CD4-positive, alpha-beta T cell treated with Interleukin-10 for 1 hour (primary cell): ENCODE measurements around the gene HSD17B13.
"Not testable (repeated sequence)": the region's sequence is repeated elsewhere in the genome, so short reads cannot be mapped to it uniquely, and the experiment has no call there.

ENCODE experiments used
- DNase-seq: peaks from one replicate; pipeline ENCODE4 v3.0.0-alpha.2; 2020

Gene HSD17B13, protein sequence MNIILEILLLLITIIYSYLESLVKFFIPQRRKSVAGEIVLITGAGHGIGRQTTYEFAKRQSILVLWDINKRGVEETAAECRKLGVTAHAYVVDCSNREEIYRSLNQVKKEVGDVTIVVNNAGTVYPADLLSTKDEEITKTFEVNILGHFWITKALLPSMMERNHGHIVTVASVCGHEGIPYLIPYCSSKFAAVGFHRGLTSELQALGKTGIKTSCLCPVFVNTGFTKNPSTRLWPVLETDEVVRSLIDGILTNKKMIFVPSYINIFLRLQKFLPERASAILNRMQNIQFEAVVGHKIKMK

DNA sequence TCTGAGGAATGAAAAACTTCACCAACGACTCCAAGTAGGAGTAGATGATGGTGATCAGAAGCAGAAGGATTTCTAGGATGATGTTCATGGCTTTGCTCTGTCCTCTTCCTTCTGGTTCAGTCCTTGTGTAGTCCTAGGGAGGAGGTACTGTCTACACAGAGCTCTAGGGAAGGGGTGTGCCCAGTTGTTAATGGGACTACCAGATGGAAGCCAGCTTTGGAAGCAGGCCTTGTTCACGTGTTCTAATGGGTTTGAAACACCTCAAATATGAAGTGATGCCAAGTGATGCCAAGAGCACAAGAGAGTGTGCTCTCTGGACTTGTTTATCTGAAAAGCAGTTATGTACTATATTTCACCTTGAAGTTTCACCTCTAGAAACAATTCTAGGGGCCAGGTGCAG lies at the start of gene HSD17B13:
HSD17B13 (minus strand) TSS at position 129 of the 400 bp plus-strand sequence; CDS start at position 88, 41 bp downstream.
- DNase-seq, result no peak

DNA sequence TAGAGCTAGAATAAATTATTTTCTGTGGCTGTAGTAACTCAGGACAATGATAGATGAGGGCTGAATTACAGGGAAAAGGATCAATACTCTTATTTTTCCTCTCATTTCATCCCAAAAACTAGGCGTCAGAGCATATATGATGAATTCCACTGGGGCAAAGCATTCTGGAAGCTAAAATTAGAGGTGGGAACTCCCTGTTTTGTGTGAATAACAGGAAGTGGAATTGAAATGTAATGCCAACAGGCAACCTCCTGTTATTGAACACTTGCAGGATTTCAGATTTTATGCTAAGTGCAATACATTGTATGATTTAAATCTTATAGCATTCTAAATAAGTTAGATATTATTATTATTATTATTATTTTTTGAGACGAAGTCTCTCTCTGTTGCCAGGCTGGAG lies 47.4 kb upstream of the HSD17B13 start:
- DNase-seq, result no peak

DNA sequence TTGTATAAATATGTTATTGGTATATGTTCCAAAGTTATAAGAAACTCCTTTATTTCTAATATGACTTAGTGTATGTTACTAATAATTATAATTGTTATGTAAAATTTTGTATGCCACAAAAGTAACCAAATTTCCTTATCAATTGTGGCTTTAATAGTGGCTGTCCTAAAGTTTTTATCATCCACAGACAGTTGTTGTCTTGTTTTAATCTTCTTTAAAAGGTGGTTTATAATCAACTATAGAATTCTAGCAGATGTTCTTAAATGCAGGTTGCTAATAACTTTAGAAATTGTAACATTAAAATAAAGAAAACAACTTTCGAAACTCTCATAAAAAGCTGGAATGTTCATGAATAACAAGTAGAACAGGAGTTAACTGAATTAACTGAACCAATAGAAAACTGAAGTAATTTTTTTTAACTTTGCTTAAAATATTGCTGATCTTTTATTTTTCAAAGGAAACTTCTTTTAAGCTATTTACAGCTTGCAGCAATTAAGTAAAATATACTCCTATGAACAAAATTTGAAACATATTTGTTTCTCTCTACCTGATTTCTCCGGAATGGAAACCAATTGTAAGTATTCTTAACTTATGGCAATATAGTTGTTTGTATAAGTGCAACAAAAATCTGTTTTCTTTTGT lies 44.0 kb upstream of the HSD17B13 start:
- DNase-seq, result no peak

DNA sequence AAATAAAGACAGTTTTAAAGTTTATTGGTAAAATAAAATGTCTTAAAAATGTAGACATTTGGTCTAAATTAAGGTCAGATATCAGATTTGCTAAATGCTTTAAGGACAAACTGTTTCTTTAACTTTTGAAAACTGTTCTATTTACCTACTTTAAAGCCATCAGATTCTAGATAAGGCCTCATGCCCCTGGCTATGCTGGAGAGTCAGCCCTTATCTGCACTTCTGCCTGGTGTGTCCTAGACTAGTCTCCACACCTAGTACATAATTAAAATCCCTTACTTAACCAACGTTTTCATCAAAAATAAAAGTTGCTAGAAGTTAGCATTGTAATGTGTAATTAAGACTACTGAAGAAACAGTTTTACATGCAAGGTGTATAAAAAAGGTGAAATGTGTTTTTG lies 42.7 kb upstream of the HSD17B13 start:
- DNase-seq, result no peak

DNA sequence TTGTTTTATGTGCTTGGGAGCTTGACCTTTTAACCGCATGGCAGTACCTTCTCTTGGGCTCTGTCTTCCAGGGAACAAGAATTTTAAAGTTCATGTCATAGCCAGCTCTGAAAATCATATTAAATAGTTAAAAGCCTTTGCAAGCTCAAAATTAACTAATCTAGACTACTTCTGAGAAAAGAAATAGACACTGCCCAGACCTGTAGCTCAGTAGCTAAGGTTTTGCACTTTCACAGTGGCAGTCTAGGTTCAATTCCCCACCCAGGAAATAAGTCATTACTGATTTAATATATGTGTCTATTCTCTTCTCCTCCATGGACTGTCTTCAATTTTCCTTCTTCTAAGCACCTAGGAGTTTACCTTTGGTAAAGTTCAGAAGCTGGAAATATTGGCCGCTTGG lies 40.9 kb upstream of the HSD17B13 start:
- DNase-seq, result no peak

DNA sequence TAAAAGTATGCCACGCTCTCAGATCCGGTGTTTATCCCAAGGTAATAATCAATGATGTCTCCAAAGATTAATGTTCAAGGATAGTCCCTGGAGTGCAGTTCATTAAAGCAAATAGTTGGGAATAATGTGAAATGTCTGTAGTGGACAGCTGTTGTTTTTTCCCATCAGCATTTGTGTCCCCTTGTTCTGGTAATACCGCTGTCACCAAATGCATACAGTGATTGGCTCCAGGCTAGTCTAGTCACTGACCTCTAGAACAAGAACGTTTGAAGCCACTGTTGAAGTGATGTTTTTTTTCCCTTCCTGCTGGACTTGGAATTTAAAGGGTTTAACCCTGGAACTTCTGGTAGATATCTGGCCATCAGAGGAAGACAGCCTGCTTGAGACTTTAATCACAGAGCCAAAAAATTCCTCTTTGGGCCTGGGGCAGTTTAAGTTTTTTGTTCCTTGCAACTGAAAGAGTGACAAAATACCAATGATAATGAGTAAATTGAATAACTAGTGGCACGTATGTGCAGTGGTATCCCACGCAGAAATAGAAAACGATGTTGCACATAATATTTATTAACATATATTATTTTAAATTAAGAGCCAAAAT lies 37.8 kb upstream of the HSD17B13 start:
- no peak for DNase-seq

DNA sequence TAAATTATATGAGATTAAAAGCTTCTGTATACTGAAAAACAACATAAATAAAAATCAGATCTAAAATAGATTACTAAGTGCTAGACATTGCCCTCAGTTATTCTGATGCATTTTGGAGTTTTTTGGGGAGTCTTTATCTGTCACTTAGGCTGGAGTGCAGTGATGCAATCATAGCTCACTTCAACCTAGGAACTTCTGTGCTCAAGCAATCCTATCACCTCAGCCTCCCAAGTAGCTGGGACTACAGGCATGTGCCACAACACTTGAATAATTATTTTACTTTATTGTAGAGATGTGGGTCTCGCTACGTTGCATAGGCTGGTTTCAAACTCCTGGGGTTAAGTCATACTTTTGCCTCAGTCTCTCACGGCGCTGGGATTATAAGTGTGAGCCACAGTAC lies 36.6 kb upstream of the HSD17B13 start:
- DNase-seq, result no peak

DNA sequence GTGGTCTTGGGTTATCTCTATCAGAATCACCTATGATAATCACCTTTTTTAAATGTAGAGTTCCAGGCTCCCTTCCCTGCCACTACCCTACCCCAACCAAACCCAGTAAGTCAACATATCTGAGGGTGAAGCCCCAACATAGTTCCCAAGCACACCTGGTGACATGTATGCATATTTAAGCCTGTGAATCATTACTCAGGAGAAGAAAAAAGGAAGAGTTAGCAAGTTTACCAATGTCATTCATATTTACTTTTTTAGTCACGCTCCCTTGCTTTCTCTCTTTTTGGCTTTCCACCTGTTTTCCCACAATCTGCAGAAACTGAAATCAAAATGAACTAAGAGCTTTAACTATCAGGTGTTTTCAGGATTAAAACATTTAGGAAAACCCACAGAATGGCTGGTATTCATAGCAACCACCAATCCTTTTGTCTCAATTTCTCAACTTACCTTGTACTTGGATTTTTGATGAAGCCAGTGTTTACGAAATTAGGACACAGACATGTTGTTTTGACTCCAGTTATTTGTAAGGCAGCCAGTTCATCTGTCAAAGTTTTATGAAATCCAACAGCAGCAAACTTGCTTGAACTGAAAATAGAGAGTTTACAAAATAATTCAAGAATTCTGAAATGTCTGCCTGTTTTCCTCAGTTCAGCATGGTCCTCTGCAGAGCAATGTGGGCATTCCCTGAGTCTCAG lies 34.3 kb upstream of the HSD17B13 start:
- no peak for DNase-seq

DNA sequence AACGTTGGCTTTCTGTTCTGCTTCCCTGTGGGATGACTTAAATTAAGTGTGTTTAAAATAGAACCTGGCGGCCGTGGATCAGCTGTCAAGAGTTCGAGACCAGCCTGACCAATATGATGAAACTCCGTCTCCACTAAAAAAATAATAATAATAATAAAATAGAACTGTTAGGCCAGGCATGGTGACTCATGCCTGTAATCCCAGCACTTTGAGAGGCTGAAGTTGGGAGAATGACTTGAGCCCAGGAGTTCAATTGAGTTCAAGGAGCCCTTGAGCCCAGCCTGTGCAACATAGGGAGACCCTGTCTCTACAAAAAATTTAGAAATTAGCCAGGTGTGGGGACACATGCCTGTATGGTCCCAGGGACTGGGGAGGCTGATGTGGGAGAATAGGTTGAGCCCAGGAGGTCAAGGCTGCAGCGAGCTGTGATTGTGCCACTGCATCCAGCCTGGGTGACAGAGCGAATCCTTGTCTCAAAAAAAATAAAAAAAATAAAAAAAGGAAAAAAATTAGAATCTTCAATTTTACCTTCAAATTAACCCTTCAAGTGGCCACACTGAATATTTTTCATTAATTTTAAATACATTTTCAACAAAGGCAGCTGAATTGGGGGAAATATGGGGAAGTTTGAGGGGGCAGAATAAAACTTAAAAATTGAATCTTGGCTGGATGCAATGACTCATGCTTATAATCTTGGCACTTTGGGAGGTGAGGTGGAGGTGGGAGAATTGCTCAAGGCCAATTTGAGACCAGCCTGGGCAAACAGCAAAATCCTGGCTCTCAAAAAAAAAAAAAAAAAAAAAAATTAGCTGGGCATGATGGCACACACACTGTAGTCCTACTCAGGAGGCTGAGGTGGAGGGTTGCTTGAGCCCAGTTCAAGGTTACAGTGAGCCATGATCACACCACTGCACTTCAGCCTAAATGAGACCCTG lies 31.8 kb upstream of the HSD17B13 start:
- DNase-seq, result no peak

DNA sequence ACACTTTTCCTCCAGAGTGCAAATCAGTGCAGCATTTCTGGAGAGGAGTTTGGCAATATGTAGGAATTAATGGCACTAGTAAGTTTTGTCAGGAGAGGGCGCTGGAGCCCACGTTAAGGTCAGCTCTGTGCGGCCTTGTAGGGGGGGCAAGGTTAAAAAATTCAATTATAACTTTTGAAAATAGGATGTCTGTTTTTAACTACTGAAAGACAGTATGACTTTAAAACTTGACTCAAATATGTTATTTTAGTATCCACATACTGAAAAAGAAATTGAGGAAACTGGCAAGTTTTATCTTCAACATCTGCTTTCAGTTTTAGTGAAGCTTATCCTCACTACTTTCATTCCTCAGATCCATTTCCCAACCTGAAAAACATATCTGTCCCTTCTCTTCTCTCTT lies 30.9 kb upstream of the HSD17B13 start:
- peak; percentile 26 for DNase-seq

DNA sequence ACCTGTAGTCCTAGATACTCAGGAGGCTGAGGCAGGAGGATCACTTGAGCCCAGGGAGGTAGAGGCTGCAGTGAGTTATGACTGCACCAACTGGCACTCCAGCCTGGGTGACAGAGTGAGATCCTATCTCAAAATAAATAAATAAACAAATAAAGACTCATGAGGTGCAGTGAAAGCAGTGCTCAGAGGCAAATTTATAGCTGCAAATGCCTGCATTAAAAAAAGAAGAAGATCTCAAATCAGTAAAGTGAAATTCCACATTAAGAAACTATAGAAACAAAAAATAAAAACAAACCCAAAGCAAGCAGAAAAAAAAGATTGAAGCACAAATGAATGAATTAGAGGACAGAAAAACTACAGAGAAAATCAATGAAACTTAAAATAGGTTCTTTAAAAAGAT lies 22.5 kb upstream of the HSD17B13 start:
- no peak for DNase-seq

DNA sequence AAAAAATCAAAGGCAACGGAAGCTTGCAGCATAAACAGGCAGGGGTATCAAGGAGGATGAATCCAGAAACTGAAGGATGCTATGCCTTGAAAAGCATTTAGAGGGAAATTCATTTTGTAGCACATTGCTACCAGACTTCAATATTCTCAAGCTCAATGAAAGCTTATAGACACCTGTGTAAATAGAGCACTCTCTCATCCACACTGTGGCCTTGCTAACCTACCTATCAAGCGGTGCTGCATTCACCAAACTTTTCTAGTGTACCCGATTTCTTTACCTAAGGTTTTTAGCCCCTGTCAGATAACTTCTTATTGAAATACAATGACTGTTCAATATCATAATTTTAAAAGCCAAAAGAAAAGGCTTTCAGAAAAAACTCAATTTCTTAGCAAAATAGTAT lies 20.2 kb upstream of the HSD17B13 start:
- no peak for DNase-seq

DNA sequence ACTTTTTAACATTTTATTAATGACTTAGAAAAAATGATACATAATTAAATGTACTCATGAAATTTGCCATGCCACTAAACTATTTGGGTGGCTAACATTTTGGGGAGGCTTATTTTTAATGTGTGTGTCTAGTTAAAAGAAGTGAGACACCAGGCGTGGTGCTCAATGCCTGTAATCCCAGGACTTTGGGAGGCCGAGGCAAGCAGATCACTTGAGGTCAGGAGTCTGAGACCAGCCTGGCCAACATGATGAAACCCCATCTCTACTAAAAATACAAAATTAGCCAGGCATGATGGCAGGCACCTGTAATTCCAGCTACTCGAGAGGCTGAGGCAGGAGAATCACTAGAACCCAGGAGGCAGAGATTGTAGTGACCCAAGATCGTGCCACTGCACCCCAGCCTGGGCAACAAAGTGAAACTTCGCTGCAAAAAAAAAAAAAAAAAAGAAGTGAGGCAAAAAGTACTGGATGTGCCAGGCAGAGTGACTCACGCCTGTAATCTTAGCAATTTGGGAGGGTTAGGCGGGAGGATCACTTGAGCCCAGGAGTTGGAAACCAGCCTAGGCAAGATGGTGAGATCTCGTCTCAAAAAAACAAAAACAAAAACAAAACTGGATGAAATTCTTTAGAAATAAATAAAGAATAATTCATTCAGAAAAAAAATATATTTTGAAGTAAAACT lies 19.4 kb upstream of the HSD17B13 start:
- not testable (repeated sequence) for DNase-seq

DNA sequence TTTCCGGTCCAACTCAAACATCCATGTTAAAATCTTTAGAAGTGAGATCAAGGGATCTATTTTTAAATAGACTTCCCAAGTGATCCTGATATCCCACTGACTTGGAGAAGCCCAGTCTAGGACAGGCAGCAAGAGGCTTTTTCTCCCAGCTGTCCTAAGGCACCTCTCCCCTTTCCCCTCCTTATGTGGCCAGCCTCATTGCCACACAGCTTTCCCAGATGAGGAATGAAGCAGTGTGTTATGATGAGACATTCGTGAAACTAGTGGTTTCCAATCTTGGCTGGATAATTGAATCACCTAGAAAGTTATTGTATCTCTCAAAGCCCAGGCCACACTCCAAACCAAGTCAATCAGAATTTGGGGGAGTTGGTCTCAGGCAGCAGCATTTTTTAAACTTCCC lies 16.8 kb upstream of the HSD17B13 start:
- no peak for DNase-seq

DNA sequence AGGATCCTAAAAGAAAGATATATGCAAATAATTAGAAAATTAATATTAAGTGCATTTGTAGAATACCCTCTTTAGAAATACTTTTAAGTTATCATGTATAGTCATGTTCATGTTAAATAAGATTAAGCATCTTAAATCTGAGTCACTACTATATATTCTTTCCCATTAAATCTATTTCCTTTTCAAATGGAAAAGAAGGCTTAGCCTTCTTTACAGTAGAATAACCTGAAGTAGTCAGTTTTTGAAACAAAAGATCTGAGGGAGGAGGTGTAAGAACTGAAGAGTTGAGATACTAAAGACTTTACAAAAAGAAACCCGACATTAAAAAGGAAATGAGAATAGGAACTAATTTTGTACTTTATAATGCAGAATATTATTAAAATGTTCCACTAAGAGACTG lies 14.7 kb upstream of the HSD17B13 start:
- no peak for DNase-seq

DNA sequence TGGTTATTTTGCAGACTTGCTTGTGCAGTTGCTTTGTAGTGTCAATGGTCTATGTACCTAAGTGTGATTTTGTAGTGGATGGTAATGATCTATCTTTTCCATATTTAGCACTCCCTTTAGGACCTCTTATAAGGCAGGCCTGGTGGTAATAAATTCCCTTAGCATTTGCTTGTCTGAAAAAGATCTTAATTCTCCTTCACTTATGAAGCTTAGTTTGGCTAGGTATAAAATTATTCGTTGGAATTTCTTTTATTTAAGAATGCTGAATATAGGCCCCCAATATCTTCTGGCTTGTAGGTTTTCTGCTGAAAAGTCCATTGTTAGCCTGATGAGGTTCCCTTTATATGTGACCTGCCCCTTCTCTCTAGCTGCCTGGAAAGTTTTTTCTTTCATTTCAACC lies 10.6 kb upstream of the HSD17B13 start:
- DNase-seq, result no peak

DNA sequence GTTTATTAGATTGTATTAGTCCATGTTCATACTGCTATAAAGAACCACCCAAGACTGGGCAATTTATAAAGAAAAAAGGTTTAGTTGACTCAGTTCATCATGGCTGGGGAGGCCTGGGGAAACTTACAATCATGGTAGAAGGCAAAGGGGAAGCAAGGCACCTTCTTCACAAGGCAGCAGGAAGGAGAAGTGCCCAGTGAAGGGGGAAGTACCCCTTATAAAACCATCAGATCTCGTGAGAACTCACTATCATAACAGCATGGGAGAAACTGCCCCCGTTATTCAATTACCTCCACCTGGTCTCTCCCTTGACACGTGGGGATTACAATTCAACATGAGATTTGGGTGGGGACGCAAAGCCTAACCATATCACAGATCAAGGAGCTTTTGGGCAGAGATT lies 8.1 kb upstream of the HSD17B13 start:
- no peak for DNase-seq

DNA sequence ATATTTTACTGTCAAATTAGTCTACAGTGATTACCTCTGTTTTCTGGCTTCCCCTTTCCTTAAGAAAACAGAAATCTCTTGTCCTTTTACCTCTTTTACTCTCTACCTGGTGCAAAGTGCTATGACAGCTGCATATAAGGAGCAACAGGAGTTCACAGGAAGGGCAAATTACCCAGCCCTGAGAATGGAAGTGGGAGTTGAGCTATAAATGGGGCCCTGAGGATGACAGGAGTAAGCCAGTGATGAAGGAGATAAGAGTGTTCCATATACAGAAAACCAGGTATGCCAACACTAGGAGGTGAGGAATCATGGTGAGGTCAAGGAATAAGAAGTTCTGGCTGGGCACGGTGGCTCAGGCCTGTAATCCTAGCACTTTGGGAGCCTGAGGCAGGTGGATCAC lies 4.5 kb upstream of the HSD17B13 start:
- no peak for DNase-seq

DNA sequence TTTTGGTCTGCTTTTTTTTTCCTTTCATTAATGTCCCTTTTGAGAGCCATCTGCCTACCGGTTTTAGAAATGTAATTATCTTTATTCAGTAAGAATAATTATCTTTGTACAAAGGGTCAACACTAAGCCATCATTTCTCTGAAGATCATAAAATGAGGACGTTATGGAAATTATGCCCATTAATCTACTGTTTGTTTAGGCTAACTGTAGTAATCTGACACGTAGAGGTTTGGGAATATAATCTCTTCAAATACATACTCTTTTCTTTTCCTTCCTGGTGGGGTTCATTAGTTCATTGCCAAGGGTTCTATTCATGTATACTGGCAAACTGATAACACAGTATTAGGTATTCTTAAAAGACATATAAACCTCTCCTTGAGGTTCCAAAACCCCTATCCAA lies 3.8 kb upstream of the HSD17B13 start:
- DNase-seq, result no peak

DNA sequence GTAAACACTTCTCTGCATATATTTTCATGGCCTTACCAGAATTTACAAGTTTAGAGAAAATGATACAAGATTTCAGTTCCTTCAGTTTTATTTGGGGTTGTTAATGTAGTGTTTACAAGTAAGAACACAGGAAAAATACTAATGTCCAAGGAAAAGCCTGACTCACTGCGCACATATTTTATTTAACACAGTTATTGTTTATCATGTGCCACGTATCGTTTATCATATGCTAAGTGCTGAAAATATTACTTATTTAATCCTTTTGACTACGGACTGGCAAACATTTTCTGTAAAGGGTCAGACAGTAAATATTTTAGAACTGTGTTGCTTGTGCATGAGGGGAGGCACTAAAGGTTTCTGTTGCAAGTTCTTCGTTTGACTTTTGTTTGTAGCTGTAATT lies 794 bp downstream of the HSD17B13 start:
- DNase-seq, result no peak

DNA sequence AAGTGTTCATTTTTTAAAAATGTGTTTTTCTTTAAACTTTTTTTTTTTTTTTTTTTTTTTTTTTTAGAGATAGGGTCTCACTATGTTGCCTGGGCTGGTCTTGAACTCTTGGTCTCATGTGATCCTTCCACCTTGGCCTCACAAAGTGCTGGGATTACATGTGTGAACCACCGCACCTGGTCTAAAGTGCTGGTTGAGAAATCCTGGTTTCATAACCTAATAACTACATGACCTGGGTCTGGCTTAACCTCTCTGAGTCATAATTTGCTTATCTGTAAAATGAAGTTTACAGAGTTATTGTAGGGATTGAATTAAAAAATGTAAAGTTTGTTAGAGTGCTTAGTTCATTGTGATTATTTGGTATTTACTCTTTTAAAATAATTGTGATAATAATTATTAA lies 5.2 kb downstream of the HSD17B13 start:
- no peak for DNase-seq

DNA sequence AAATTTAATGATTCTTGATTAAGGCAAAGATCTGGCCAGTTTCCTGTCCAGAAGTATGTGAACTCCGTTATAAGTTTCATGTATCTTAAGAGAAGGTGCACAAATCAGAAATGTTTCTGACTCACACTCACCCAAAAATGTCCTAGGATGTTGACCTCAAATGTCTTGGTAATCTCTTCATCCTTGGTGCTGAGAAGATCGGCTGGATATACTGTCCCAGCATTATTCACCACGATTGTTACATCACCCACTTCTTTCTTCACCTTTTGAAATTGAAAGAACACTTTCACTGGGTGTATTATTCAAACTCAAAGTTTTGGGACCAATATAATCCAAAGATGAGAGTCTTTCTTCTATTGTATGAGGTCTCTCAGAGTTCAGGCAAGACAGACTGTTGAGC lies 5.7 kb downstream of the HSD17B13 start:
- DNase-seq, result no peak
